Endothelial cell of umbilical vein (primary cell): ENCODE data around the gene GDI2. TPM values are rescaled to one million over a fixed set of nuclear protein-coding genes. Genes with fewer than 3 reads are reported as not detected.

Experiments used
- BruUV-seq: library from RNA; stranded (reverse); fragments of 400-500 nt; replicated peaks from 2 replicates; lab custom pipeline; 2021; lab: Mats Ljungman, UMichigan
- CTCF ChIA-PET: fragments of 300-600, 350-600 bp; sonication (Branson Sonifier 250); formaldehyde crosslinking; loops from one replicate; lab custom pipeline; 2021; ENCODE audit warnings: antibody characterized with exemption, inconsistent platforms; lab: Charles Lee
- POLR2A ChIA-PET: fragments of 300-600, 350-600 bp; sonication (Branson Sonifier 250); formaldehyde crosslinking; loops from one replicate; lab custom pipeline; 2021; ENCODE audit warnings: antibody characterized with exemption, inconsistent platforms; lab: Charles Lee
- DNase-seq: peaks from one replicate; pipeline ENCODE4 v3.0.0-alpha.2; 2011; ENCODE audit warnings: low read depth, low spot score
- FAIRE-seq: peaks from 2 replicates; lab custom pipeline; 2011; peaks lifted over from hg19 to GRCh38; lab: Jason Lieb, UNC
- H2AFZ ChIP-seq: 2 replicates; pipeline ENCODE4 v1.6.0; 2012; ENCODE audit warnings: low read depth, low read length, control low read depth, inconsistent platforms
- H3K27ac ChIP-seq: 2 replicates; pipeline ENCODE4 v1.5.1; 2011; ENCODE audit warnings: low read depth, mild to moderate bottlenecking, control low read depth, low read length, moderate library complexity; ENCODE audit not compliant: insufficient read depth
- H3K27me3 ChIP-seq, 2 experiments: 2 replicates each; pipeline versions ENCODE4 v1.6.0 to v1.6.1; 2011; ENCODE audit warnings: low read length in 2 of 2, mixed read lengths in 1 of 2; ENCODE audit not compliant: control insufficient read depth in 2 of 2, insufficient read depth in 2 of 2
- H3K36me3 ChIP-seq, 2 experiments: 2 replicates in 1 of 2; 3 replicates in 1 of 2; pipeline ENCODE4 v1.5.1; 2011; ENCODE audit warnings: low read length in 2 of 2, mild to moderate bottlenecking in 1 of 2, moderate library complexity in 1 of 2; ENCODE audit not compliant: control insufficient read depth in 2 of 2, insufficient read depth in 2 of 2; ENCODE audit errors: extremely low read depth in 1 of 2
- H3K4me1 ChIP-seq: 3 replicates; pipeline ENCODE4 v1.5.1; 2011; ENCODE audit warnings: mild to moderate bottlenecking, low read length; ENCODE audit not compliant: control insufficient read depth, insufficient read depth; ENCODE audit errors: extremely low read depth
- H3K4me2 ChIP-seq: 2 replicates; pipeline ENCODE4 v1.6.1; 2011; ENCODE audit warnings: low read length, control low read depth, mixed read lengths; ENCODE audit not compliant: insufficient read depth
- H3K4me3 ChIP-seq, 3 experiments: fragments of 200-600 bp in 1 of 3; sonication (generic), shearing (Covaris generic) in 1 of 3; replicated peaks in 1 of 3; 2 replicates each; pipeline ENCODE4 v1.5.1; 2011 to 2016; ENCODE audit warnings: control low read depth in 3 of 3, low read length in 3 of 3, mild to moderate bottlenecking in 2 of 3, inconsistent platforms in 1 of 3, low read depth in 1 of 3, moderate library complexity in 1 of 3; ENCODE audit not compliant: insufficient read depth in 1 of 3
- H3K79me2 ChIP-seq: 2 replicates; pipeline ENCODE4 v1.6.0; 2012; ENCODE audit warnings: low read length, inconsistent platforms; ENCODE audit not compliant: control insufficient read depth, insufficient read depth
- H3K9ac ChIP-seq: replicated peaks from 2 replicates; pipeline ENCODE3; 2011; ENCODE audit warnings: low read length, control low read depth; ENCODE audit not compliant: insufficient read depth; ENCODE audit errors: extremely low read depth
- H3K9me1 ChIP-seq: replicated peaks from 3 replicates; pipeline ENCODE4 v1.6.0; 2011; ENCODE audit warnings: mild to moderate bottlenecking, low read length; ENCODE audit not compliant: control insufficient read depth, insufficient read depth; ENCODE audit errors: extremely low read depth
- H3K9me3 ChIP-seq: replicated peaks from 2 replicates; pipeline ENCODE4 v1.5.1; 2012; ENCODE audit warnings: low read length, inconsistent platforms; ENCODE audit not compliant: control insufficient read depth, insufficient read depth
- H4K20me1 ChIP-seq: replicated peaks from 2 replicates; pipeline ENCODE3; 2011; ENCODE audit warnings: mild to moderate bottlenecking, low read length; ENCODE audit not compliant: control insufficient read depth, insufficient read depth; ENCODE audit errors: extremely low read depth
- EZH2 ChIP-seq: IDR thresholded peaks from 2 replicates; pipeline ENCODE4 v1.6.1; 2012; ENCODE audit warnings: borderline replicate concordance, low read depth, mild to moderate bottlenecking, moderate library complexity, low read length, inconsistent platforms; ENCODE audit not compliant: severe bottlenecking
- FOS ChIP-seq: IDR thresholded peaks from 2 replicates; pipeline ENCODE4 v1.6.1; 2011; ENCODE audit warnings: mild to moderate bottlenecking, low read length, moderate library complexity, borderline replicate concordance; ENCODE audit not compliant: insufficient read depth
- GATA2 ChIP-seq: IDR thresholded peaks from 2 replicates; pipeline ENCODE4 v1.7.0; 2011; ENCODE audit warnings: low read depth, mild to moderate bottlenecking, moderate library complexity, mixed read lengths, low read length; ENCODE audit not compliant: insufficient read length, insufficient read depth
- JUN ChIP-seq: IDR thresholded peaks from 2 replicates; pipeline ENCODE4 v1.6.1; 2011; ENCODE audit warnings: borderline replicate concordance, low read depth; ENCODE audit not compliant: insufficient read length, insufficient read depth
- MYC ChIP-seq: IDR thresholded peaks from one replicate; pipeline ENCODE4 v1.6.1; 2011; ENCODE audit warnings: mild to moderate bottlenecking, low read depth, low read length
- POLR2A ChIP-seq: IDR thresholded peaks from 2 replicates; pipeline ENCODE4 v1.6.1; 2012; ENCODE audit warnings: low read depth, mild to moderate bottlenecking, control low read depth, low read length
- POLR2AphosphoS5 ChIP-seq: IDR thresholded peaks from 2 replicates; pipeline ENCODE4 v1.6.1; 2012; ENCODE audit warnings: low read depth, mild to moderate bottlenecking, control low read depth, low read length, moderate library complexity; ENCODE audit not compliant: insufficient read depth
- dilution Hi-C: fragments of 300-500 bp; cut with MboI; formaldehyde crosslinking; loops from one replicate; pipeline ENCODE4 v1.15.0; 2019; ENCODE audit warnings: low sequenced_read_pairs; ENCODE audit not compliant: extremely low pct_ligation_motif_present
- intact Hi-C: fragments of 100-400 bp; cut with micrococcal nuclease; formaldehyde crosslinking; loops from one replicate; pipeline ENCODE4 v1.10.0; 2022
- polyA plus RNA-seq, 4 experiments: library from polyadenylated mRNA; depleted of rRNA in 3 of 4; stranded (reverse) in 3 of 4; unstranded in 1 of 4; fragments of >200 nt; gene quantifications; 2 replicates each; pipeline versions ENCODE4 v1.2.1 to v1.2.3, GENCODE V29; 2011 to 2012; ENCODE audit warnings: missing spikeins in 1 of 4
- total RNA-seq: library from RNA; stranded (reverse); gene quantifications from 2 replicates; pipeline ENCODE4 v1.2.3, GENCODE V29; 2021
- TF ChIP-seq, protein P1 (sequence below): IDR thresholded peaks from 2 replicates; pipeline ENCODE4 v1.6.1; 2011; ENCODE audit not compliant: insufficient read depth, insufficient read length
- TF ChIP-seq, protein P2 (sequence below), 2 donors: IDR thresholded peaks; 1 replicate in 1 of 2; 2 replicates in 1 of 2; pipeline ENCODE4 v1.5.1; 2011; ENCODE audit warnings: low read length in 2 of 2, mild to moderate bottlenecking in 2 of 2, moderate library complexity in 2 of 2, control low read depth in 1 of 2, inconsistent platforms in 1 of 2, low read depth in 1 of 2; ENCODE audit not compliant: insufficient read depth in 1 of 2; ENCODE audit errors: extremely low read depth in 1 of 2

GDI2 gene
- total and polyA plus RNA-seq, 2 donors (not counting 3 experiments of a cell fraction or from before 2014, with no cell fraction given): 154 to 307 TPM

DNA sequence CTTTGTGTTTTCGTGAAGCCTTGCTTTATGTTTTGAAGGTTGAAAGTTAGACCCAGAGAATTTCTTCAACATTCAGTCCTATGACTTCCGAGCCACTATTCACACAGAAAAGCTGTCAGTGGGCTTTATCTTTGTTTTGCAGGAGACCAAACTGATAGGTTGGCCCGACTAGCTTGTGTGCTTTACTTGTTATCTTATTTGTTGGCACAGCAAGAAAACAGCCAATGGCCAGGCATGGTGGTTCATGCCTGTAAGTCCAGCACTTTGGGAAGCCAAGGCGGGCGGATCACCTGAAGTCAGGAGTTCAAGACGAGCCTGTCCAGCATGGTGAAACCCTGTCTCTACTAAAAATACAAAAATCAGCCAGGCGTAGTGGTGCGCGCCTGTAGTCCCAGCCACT is 16.0 kb upstream of the GDI2 start:
- Histone ChIP-seq H3K9me3 (no peaks in the 10 kb centered on the region), H3K4me2 (no peak overlapping the region), H3K9me1 (no peaks in the 10 kb centered on the region), H3K9ac (no peak overlapping the region), H3K27me3 (peaks cover 0 to 4% of the 10 kb centered on the region in 2 experiments), H3K4me3 (no peak overlapping the region), H3K79me2 (no peaks in the 10 kb centered on the region), H3K27ac (no peak overlapping the region), H4K20me1 (no peaks in the 10 kb centered on the region), H3K4me1 (no peaks in the 10 kb centered on the region), H2AFZ (no peak overlapping the region), H3K36me3 (no peaks in the 10 kb centered on the region)
- TF ChIP-seq, protein P1, sequence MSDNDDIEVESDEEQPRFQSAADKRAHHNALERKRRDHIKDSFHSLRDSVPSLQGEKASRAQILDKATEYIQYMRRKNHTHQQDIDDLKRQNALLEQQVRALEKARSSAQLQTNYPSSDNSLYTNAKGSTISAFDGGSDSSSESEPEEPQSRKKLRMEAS: no peak
- TF ChIP-seq JUN (no peak), POLR2AphosphoS5 (no peak), MYC (no peak), FOS (no peak), EZH2 (no peak), POLR2A (no peak), GATA2 (no peak)
- TF ChIP-seq, protein P2, sequence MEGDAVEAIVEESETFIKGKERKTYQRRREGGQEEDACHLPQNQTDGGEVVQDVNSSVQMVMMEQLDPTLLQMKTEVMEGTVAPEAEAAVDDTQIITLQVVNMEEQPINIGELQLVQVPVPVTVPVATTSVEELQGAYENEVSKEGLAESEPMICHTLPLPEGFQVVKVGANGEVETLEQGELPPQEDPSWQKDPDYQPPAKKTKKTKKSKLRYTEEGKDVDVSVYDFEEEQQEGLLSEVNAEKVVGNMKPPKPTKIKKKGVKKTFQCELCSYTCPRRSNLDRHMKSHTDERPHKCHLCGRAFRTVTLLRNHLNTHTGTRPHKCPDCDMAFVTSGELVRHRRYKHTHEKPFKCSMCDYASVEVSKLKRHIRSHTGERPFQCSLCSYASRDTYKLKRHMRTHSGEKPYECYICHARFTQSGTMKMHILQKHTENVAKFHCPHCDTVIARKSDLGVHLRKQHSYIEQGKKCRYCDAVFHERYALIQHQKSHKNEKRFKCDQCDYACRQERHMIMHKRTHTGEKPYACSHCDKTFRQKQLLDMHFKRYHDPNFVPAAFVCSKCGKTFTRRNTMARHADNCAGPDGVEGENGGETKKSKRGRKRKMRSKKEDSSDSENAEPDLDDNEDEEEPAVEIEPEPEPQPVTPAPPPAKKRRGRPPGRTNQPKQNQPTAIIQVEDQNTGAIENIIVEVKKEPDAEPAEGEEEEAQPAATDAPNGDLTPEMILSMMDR (IDR thresholded peaks at IDR 0.05; ENCODE audit: extremely low read depth in 1 of 2, insufficient read depth in 1 of 2, low read depth in 1 of 2, low read length in 2 of 2): no peak
- POLR2A ChIA-PET: no interaction called here
- dilution Hi-C loops: no loop called here
- no TSS peak for BruUV-seq
- CTCF ChIA-PET: no interaction called here
- no peak for FAIRE-seq
- intact Hi-C loops: no loop called here
- no peak for DNase-seq
